Mammary epithelial cell (primary cell): ENCODE measurements around the gene TATDN2.

Source experiments
- CTCF ChIP-seq, 2 donors: IDR thresholded peaks in 1 of 2; conservative IDR thresholded peaks in 1 of 2; 2 replicates each; pipeline ENCODE4 v1.5.1; 2011 to 2012; ENCODE audit warnings: inconsistent platforms in 2 of 2, low read length in 2 of 2, mild to moderate bottlenecking in 2 of 2, control low read depth in 1 of 2, low read depth in 1 of 2; ENCODE audit not compliant: insufficient read depth in 1 of 2; ENCODE audit errors: extremely low read depth in 1 of 2
- EZH2 ChIP-seq: IDR thresholded peaks from 2 replicates; pipeline ENCODE4 v1.6.1; 2012; ENCODE audit warnings: low read length, inconsistent platforms, borderline replicate concordance

- TF ChIP-seq CTCF (conservative IDR thresholded peaks at IDR 0.05 in 1 of 2, IDR thresholded peaks at IDR 0.05 in 1 of 2; ENCODE audit: extremely low read depth in 1 of 2, insufficient read depth in 1 of 2, low read depth in 1 of 2, low read length in 2 of 2) (no peak), EZH2 (no peak)
Measured at GRCh38 chr3:10315771-10316344, 67.6 kb downstream of the TATDN2 start.
